Ramos (cell line): ENCODE results near the gene RFX8.

Experiments
- in situ Hi-C: fragments of 300-500 bp; cut with MboI; formaldehyde crosslinking; loops from one replicate; pipeline ENCODE4 v1.14.3; 2022; ENCODE audit warnings: low sequenced_read_pairs; ENCODE audit not compliant: unreplicated experiment

Gene RFX8

GRCh38 chr2:101395545-101396315 lies 79.2 kb downstream of the RFX8 start:
- in situ Hi-C loops, result no loop called here

GRCh38 chr2:101388232-101388631 lies 86.7 kb downstream of the RFX8 start:
- in situ Hi-C loops, result no loop called here

- in situ Hi-C loops, result no loop called here
Observed at GRCh38 chr2:101387151-101387834, 87.6 kb downstream of the RFX8 start, which contains the start of gene CREG2. CREG2 (minus strand) TSS chr2:101387503; CDS start chr2:101387457, 46 bp downstream.

- in situ Hi-C loops, result no loop called here
Observed at GRCh38 chr2:101386599-101387150, 88.2 kb downstream of the RFX8 start.

DNA sequence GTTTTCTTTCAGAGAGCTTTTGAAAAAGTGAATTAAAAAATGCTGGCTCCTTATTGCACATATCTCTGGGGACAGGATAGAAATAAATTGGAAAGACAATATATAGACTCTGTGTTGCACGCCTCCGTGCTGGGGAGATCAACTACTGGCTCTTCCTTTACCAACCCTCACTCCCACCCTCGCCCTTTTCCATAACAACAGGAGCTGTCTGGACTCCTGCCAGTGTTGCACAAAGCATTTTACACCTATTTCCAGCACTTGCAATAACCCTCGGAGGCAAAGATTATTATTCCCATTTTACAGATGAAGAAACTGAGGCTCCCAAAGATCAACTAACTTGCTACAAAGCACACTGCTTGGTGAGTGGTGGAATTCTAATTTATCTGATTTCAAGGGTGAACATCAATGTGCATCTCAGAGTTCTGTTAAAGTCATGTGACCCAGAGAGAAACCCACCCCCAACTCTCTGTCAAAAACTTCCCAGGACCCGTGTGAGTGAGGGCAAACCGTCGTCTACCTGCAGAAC lies 91.8 kb downstream of the RFX8 start:
- in situ Hi-C loops, result no loop called here

GRCh38 chr2:101382442-101382841 lies 92.5 kb downstream of the RFX8 start:
- in situ Hi-C loops, result no loop called here

DNA sequence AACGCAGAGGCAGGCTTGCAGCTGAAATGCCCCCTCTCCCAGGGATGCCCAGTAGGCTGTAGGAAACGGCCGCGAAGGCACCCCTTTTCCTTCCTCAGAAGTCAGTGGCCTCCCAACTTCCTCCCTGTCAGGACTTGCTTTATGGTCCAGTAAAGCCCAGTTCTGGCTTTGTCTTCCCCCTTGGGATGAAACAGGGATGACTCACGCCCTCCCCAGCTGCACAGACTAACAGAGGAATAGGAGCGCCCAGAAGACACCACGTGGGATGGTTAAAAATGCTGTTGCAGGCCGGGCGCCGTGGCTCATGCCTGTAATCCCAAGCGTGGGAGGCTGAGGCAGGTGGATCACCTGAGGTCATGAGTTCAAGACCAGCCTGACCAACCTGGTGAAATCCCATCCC lies 94.5 kb downstream of the RFX8 start:
- in situ Hi-C loops, result no loop called here

GRCh38 chr2:101379091-101379490 lies 95.8 kb downstream of the RFX8 start:
- in situ Hi-C loops, result no loop called here

- in situ Hi-C loops, result no loop called here
Observed at GRCh38 chr2:101375653-101376052, 99.3 kb downstream of the RFX8 start.

GRCh38 chr2:101374821-101375561 lies 99.9 kb downstream of the RFX8 start:
- in situ Hi-C loops, result no loop called here

- in situ Hi-C loops, result no loop called here
Observed at GRCh38 chr2:101372792-101373191, 102.1 kb downstream of the RFX8 start.

DNA sequence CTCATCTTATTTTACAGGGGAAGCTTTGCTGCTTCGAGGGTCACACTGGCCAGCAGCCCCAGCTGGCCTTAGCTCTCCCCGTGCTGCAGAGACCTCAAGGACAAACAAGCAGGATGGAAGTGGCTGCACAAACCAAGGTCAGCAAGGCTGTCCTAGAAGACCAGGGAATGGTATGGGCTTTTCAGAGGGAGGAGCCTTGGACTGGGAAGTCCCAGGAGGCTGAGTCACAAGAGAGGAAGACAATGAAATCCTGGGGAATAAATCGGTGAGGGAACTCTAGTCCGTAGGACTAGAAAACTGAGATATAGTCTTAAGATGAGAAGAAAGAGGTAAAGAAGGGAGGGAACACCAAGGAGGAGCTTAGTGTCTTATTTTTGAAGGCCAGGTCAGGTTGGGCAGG lies 103.3 kb downstream of the RFX8 start:
- in situ Hi-C loops, result no loop called here

DNA sequence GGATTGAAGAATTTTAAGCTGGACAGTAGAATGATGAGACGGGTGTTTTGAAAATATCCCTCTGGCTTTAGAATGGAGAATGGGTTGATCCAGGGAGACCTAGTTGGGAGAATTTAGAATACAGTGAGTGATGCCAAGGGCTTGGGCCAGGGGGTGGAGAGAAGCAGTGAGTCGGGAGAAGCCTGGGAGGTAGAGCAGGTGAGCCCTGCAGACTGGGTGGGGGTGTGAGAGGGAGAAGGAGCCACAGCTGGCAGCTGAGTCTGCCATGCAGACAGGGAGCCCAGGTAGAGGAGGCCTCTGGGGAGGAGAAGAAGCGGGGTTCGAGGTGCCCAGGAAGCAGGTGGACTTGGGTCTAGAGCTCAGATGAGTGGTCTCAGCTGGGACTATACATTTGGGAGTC lies 105.8 kb downstream of the RFX8 start:
- in situ Hi-C loops, result no loop called here

- in situ Hi-C loops, result no loop called here
Observed at GRCh38 chr2:101368376-101368775, 106.5 kb downstream of the RFX8 start.

DNA sequence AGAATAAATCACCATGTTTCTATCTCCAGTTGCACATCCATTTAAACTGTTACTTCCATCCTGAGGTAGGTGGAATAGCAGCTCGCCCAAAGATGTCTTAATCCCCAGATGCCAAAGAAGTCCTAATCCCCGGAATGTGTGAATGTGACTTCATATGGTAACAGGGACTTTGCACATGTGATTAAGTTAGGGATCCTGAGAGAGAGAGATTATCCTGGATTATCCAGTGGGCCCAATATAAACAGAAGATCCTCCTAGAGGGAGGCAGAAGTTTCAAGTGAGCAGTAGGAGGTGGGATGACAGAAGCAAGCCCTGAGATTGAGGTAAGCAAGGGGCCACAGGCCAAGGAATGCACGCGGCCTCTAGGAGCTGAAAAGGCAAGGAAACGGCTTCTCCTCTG lies 107.4 kb downstream of the RFX8 start:
- in situ Hi-C loops, result no loop called here

DNA sequence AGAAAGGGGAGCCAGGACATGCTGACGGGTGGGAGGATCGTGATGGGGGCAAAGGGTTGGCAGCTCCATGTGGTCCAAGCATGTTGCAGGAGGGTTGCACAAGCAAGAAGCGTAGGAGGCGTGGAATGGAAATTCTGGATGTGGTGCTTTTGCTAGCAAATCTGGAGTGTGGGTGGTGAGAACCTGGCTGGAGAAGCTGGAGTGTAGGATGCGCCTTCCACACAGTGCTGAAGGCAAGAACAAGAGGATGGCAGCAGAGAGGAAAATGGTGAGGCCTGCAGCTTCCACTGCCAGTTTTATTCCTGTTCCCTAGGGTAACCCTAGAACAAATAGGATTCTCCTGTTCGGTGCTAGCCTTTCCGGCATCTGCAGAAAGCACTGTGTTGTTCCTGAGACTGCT lies 110.0 kb downstream of the RFX8 start:
- in situ Hi-C loops, result no loop called here

DNA sequence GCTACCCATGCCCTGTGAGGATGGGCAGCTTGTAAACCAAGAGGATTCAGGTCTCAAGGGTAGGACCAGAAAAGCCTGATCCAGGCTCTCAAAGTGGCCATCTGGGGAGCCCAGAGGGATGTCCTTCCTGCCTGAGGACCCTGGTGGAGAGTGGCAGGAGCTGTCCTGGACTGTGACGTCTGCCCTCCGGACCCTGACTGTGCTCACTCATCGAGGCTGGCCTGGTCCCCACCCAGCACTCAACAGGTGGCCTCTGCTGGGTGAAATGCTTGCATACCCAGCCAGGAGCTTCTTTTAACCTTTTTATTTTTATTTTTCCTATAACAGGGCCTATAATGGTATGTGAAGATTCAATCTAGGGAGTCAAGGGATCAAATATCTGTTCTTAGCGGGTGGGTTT lies 112.1 kb downstream of the RFX8 start:
- in situ Hi-C loops, result no loop called here

DNA sequence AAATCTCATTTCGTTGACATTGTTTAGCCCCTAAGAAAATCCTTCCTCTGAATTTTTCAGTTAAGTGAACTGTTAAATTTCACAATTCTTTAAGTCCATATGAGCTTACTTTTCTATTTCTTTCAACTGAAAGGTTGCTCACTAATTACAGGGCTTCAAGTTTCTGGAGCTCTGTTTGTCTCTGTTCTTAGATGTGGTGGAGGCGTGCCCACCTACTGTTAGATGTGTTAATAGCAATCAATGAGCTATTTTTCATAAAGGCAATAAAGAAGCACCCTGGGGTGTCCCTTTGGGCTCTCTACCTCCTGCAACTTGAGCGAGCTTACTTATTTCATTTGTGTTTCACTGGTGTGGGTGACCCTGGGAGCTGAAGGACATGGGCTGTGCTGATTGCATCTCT lies 112.6 kb downstream of the RFX8 start:
- in situ Hi-C loops, result no loop called here

DNA sequence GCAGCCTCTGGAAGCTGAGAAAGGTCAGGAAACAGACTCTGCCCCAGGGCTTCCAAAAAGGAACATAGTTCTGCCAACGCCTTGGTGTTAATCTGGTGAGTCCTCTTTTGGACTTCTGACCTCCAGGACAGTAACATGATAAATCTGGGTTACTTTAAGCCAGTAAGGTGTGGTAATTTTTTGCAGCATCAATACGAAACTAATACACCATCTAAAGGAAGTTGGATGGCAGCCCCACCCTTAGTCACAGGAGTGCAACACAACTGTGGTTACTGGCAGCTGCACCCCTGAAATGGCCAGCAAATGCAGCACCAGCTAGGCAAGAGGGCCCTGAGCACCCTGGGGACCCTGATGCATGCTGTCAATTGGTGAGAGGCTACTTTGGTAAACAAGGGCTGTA lies 113.4 kb downstream of the RFX8 start:
- in situ Hi-C loops, result no loop called here

- in situ Hi-C loops, result no loop called here
Observed at GRCh38 chr2:101361121-101361520, 113.8 kb downstream of the RFX8 start.

DNA sequence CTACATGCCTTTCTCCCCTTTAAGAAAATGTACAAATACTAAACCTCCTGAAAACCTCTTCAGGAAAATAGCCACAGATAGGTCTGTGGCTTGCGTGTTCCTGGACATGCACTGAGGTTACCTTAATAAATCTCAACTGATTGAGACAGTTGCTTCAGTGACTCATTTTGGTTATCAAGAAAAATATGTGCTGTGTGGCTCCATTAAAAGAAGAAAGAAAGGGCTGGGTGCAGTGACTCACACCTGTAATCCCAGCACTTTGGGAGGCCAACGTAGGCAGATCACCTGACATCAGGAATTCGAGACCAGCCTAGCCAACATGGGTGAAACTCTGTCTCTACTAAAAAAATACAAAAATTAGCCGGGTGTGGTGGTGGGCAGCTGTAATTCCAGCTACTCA lies 114.7 kb downstream of the RFX8 start:
- in situ Hi-C loops, result no loop called here
